MCF 10A (cell line): Measurements from ENCODE around the gene SRGN. TPM values are rescaled to one million over a fixed set of nuclear protein-coding genes. Genes with fewer than 3 reads are reported as not detected.
A peak's percentile ranks its signal among the peaks of the same experiment; 100 is the strongest.

ENCODE experiments used
- BruUV-seq: library from RNA; stranded (reverse); fragments of 400-500 nt; replicated peaks from 2 replicates; lab custom pipeline; 2021; lab: Mats Ljungman, UMichigan
- CTCF ChIA-PET: fragments of 300-600 bp; sonication (Branson Sonifier 250); formaldehyde crosslinking; extraction: SDS; loops from one replicate; lab custom pipeline; 2021; ENCODE audit warnings: antibody characterized with exemption, inconsistent platforms; lab: Yijun Ruan, JAX
- POLR2A ChIA-PET: fragments of 300-600, 350-650 bp; sonication (Branson Sonifier 250); formaldehyde crosslinking; extraction: SDS; loops from one replicate; lab custom pipeline; 2020; ENCODE audit warnings: antibody characterized with exemption, inconsistent platforms; lab: Yijun Ruan, JAX
- DNase-seq: peaks from one replicate; pipeline ENCODE4 v3.0.0-alpha.2; 2018; ENCODE audit not compliant: unreplicated experiment
- H3K27ac Mint-ChIP-seq: one replicate; pipeline ENCODE4 v1.8.0; 2022; ENCODE audit warnings: mild to moderate bottlenecking, low read depth, mixed read lengths; ENCODE audit not compliant: unreplicated experiment
- H3K27me3 Mint-ChIP-seq: one replicate; pipeline ENCODE4 v1.8.0; 2022; ENCODE audit warnings: mixed read lengths; ENCODE audit not compliant: insufficient read depth, unreplicated experiment
- H3K36me3 Mint-ChIP-seq: one replicate; pipeline ENCODE4 v1.8.0; 2022; ENCODE audit warnings: mild to moderate bottlenecking, moderate library complexity, mixed read lengths; ENCODE audit not compliant: insufficient read depth, unreplicated experiment
- H3K4me1 Mint-ChIP-seq: one replicate; pipeline ENCODE4 v1.8.0; 2022; ENCODE audit warnings: mixed read lengths; ENCODE audit not compliant: insufficient read depth, unreplicated experiment
- H3K4me3 Mint-ChIP-seq: one replicate; pipeline ENCODE4 v1.8.0; 2022; ENCODE audit warnings: mild to moderate bottlenecking, moderate library complexity, mixed read lengths; ENCODE audit not compliant: unreplicated experiment
- H3K9me3 Mint-ChIP-seq: one replicate; pipeline ENCODE4 v1.8.0; 2022; ENCODE audit warnings: mixed read lengths; ENCODE audit not compliant: unreplicated experiment
- CTCF ChIP-seq: fragments of 200-600 bp; IDR thresholded peaks from one replicate; pipeline ENCODE4 v1.8.0; 2022; ENCODE audit warnings: antibody characterized with exemption, mild to moderate bottlenecking; ENCODE audit not compliant: unreplicated experiment
- intact Hi-C: fragments of 100-400 bp; cut with micrococcal nuclease; formaldehyde crosslinking; loops from 2 replicates; pipeline ENCODE4 v1.14.1; 2022
- total RNA-seq: library from RNA; stranded (reverse); gene quantifications from 2 replicates; pipeline ENCODE4 v1.2.3, GENCODE V29; 2022

SRGN gene
- total RNA-seq, 1 experiment from 2014 or later: 2.7 TPM

GRCh38 chr10:69123306-69123746 lies 35.4 kb downstream of the SRGN start:
- peaks cover 6% of the 10 kb centered on the region for H3K4me1 Mint-ChIP-seq
- H3K27me3 Mint-ChIP-seq: no peaks in the 10 kb centered on the region
- BruUV-seq: TSS peak; percentile 94
- ChIA-PET POLR2A (interaction anchor here (0.5 to 2.9 kb wide), 2 partner anchors 29 to 81 kb away, joined by 3 to 13 read pairs; no protein-coding TSS in a partner anchor), CTCF (no interaction called here)
- TF ChIP-seq CTCF: no peak
- no peaks in the 10 kb centered on the region for H3K9me3 Mint-ChIP-seq
- H3K36me3 Mint-ChIP-seq: no peaks in the 10 kb centered on the region
- intact Hi-C loops: loop anchor here (1.0 to 10.0 kb wide), 4 partner anchors 30 to 211 kb away; no protein-coding TSS in a partner anchor
- peak overlapping the region; percentile 94 for H3K27ac Mint-ChIP-seq
- peak overlapping the region; percentile 94 for H3K4me3 Mint-ChIP-seq
- no peak for DNase-seq

- H3K27ac Mint-ChIP-seq: peak within 1 kb of the TSS; percentile 94
- H3K9me3 Mint-ChIP-seq: no peaks in the 10 kb centered on the region
- H3K27me3 Mint-ChIP-seq: no peaks in the 10 kb centered on the region
- DNase-seq: peak; percentile 98
- ChIA-PET CTCF (interaction anchor here (0.6 kb wide), 2 partner anchors 19 to 87 kb away, joined by 3 to 6 read pairs; no protein-coding TSS in a partner anchor), POLR2A (interaction anchor here (1.0 to 2.9 kb wide), 14 partner anchors 12 to 195 kb away, joined by 3 to 19 read pairs (median 6); partner anchors contain the start of gene SUPV3L1)
- H3K36me3 Mint-ChIP-seq: no peaks in the 10 kb centered on the region
- no TSS peak for BruUV-seq
- peak; percentile 21 for TF ChIP-seq CTCF
- peaks cover 6% of the 10 kb centered on the region for H3K4me1 Mint-ChIP-seq
- intact Hi-C loops: loop anchor here (1.0 to 10.0 kb wide), 4 partner anchors 31 to 211 kb away; no protein-coding TSS in a partner anchor
- H3K4me3 Mint-ChIP-seq: peak within 1 kb of the TSS; percentile 94
These were observed 36.1 kb downstream of the SRGN start, which contains the start of gene VPS26A for GRCh38 chr10:69123747-69124562. TSS of gene VPS26A (plus strand) at chr10:69124178. CDS start at chr10:69124278, 100 bp downstream.

GRCh38 chr10:69124563-69125268 lies 36.8 kb downstream of the SRGN start:
- no peaks in the 10 kb centered on the region for H3K9me3 Mint-ChIP-seq
- TF ChIP-seq CTCF: no peak
- H3K36me3 Mint-ChIP-seq: no peaks in the 10 kb centered on the region
- DNase-seq: peak; percentile 66
- H3K27me3 Mint-ChIP-seq: no peaks in the 10 kb centered on the region
- TSS peak; percentile 60 for BruUV-seq
- peak overlapping the region; percentile 94 for H3K4me3 Mint-ChIP-seq
- intact Hi-C loops: loop anchor here (5.0 to 10.0 kb wide), 2 partner anchors 93 to 210 kb away; no protein-coding TSS in a partner anchor
- peak overlapping the region; percentile 94 for H3K27ac Mint-ChIP-seq
- CTCF ChIA-PET: interaction anchor here (0.6 kb wide), 3 partner anchors 18 to 744 kb away, joined by 3 to 6 read pairs (median 3); no protein-coding TSS in a partner anchor
- POLR2A ChIA-PET: interaction anchor here (0.5 to 2.9 kb wide), 22 partner anchors 11 to 195 kb away, joined by 3 to 19 read pairs (median 5); partner anchors contain the start of genes DDX21 and SUPV3L1
- peaks cover 5% of the 10 kb centered on the region for H3K4me1 Mint-ChIP-seq
